Adrenal gland (tissue), 12 donors: ENCODE results near the gene MARK2. TPM values are rescaled to one million over a fixed set of nuclear protein-coding genes. Genes with fewer than 3 reads are reported as not detected.

Experiments
- DNase-seq, 7 donors: peaks; one replicate each; pipeline ENCODE4 v3.0.0-alpha.2; 2019 to 2020
- H3K27ac ChIP-seq, 5 donors: fragments of 200-600 bp; sonication (generic) in 4 of 5; 1 replicate in 3 of 5; 2 replicates in 2 of 5; pipeline versions ENCODE4 v1.5.1 to v1.8.0; 2016 to 2020; ENCODE audit warnings: mild to moderate bottlenecking in 1 of 5
- H3K27me3 ChIP-seq: fragments of 200-600 bp; 2 replicates; pipeline ENCODE4 v1.8.0; 2021
- H3K36me3 ChIP-seq, 2 donors: fragments of 200-600 bp; replicated peaks in 1 of 2; 1 replicate in 1 of 2; 2 replicates in 1 of 2; pipeline versions ENCODE4 v1.5.1 to v1.8.0; 2018 to 2022
- H3K4me1 ChIP-seq, 2 donors: fragments of 200-600 bp; replicated peaks in 1 of 2; 1 replicate in 1 of 2; 2 replicates in 1 of 2; pipeline versions ENCODE4 v1.5.1 to v1.8.0; 2018 to 2021
- H3K4me3 ChIP-seq, 4 donors: fragments of 200-600 bp; sonication (generic) in 3 of 4; one replicate each; pipeline ENCODE4 v1.5.1; 2016 to 2018
- H3K9me3 ChIP-seq, 3 donors: fragments of 200-600 bp; sonication (generic) in 1 of 3; replicated peaks in 1 of 3; 1 replicate in 2 of 3; 2 replicates in 1 of 3; pipeline versions ENCODE4 v1.5.1 to v1.8.0; 2016 to 2021
- POLR2A ChIP-seq, 2 donors: fragments of 450-650 bp; IDR thresholded peaks; one replicate each; pipeline ENCODE4 v1.6.1; 2017; ENCODE audit warnings: antibody characterized with exemption in 2 of 2, mild to moderate bottlenecking in 2 of 2, moderate library complexity in 1 of 2
- WGBS, 4 donors: extraction: QIAGEN DNeasy Blood & Tissue Kit in 2 of 4; methylation state at CpG; one replicate each; pipeline versions ENCODE4 v1.1.5 to v1.1.7; 2013 to 2017; 5-methylcytosine and 5-hydroxymethylcytosine counted together
- intact Hi-C, 2 donors: fragments of 100-400 bp; cut with DNase I; formaldehyde crosslinking; loops; one replicate each; pipeline versions ENCODE4 v1.14.1 to v1.15.0; 2022 to 2023
- polyA plus RNA-seq, 3 donors: library from polyadenylated mRNA; stranded (reverse); fragments of 200-250 nt in 2 of 3; fragments of 350-450 nt in 1 of 3; fragmentation: Illumina TruSeq in 1 of 3; extraction: RNeasy Lipid Tissue Mini Kit (QIAGEN cat#74804) in 1 of 3; gene quantifications; one replicate each; pipeline ENCODE4 v1.2.3, GENCODE V29; 2013 to 2014
- total RNA-seq, 9 donors: library from RNA; depleted of rRNA in 4 of 9; stranded (reverse); fragments of >200 nt in 4 of 9; fragments of 120-200 nt in 1 of 9; fragmentation: NEBNext Ultra II Directional in 1 of 9; extraction: Animal tissue kit (Norgen Biotek cat#: 25700) in 1 of 9; gene quantifications; one replicate each; pipeline versions ENCODE4 v1.1.0 to v1.2.4, GENCODE V29; 2013 to 2023
- TF ChIP-seq, protein P1 (sequence below), 6 experiments: fragments of 450-650 bp in 4 of 6; fragments of 200-600 bp in 2 of 6; sonication (generic) in 1 of 6; IDR thresholded peaks; 1 replicate in 5 of 6; 2 replicates in 1 of 6; pipeline versions ENCODE4 v1.5.1 to v1.8.0; 2016 to 2021; ENCODE audit warnings: antibody characterized with exemption in 6 of 6, mild to moderate bottlenecking in 2 of 6, moderate library complexity in 1 of 6
- donor health status: healthy with polysubstance abuse.
- donor health status: Bipolar disorder and iron deficiency.
- donor health status: DM: yes; HTN: yes; CAD: no.
- donor health status: DM: no; HTN: no; CAD: no.
- donor health status: DM: no; HTN: no; CAD: no.
- donor health status: DM: yes; HTN: yes; CAD: no.

Gene MARK2
- total and polyA plus RNA-seq, 12 donors: 7.3 to 39.7 (median 31.6) TPM

DNA sequence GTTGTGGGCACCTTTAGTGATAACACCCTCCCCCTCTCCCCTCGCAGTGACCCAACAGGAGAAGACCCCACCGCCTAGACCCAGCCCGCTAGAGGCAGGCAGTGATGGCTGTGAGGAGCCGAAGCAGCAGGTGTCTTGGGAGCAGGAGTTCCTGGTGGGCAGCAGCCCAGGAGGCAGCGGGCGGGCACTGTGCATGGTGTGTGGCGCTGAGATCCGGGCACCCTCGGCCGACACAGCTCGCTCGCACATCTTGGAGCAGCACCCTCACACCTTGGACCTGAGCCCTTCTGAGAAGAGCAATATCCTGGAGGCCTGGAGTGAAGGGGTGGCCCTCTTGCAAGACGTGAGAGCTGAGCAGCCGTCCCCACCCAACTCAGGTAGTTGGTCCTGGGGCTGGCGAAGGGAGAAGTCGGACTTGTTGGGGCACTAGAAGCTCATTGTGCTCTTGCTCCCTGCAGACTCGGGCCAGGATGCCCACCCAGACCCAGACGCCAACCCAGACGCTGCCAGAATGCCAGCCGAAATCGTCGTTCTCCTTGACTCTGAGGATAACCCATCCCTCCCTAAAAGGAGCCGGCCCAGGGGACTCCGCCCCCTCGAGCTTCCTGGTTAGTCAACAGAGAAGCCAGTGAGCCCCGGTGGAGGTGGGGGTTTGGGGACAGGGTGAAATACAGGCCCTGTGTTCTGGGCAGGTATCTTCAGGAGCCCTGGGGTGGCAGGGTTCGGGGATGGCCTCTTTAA, 21.0 kb upstream of the MARK2 start:
- DNase-seq: no peak
- no peak overlapping the region for H3K4me3 ChIP-seq
- WGBS, 4 donors: 92 to 94% (median 93%) methylated on average over 12 to 27 of the region's 27 CpGs
- TF ChIP-seq, protein P1, sequence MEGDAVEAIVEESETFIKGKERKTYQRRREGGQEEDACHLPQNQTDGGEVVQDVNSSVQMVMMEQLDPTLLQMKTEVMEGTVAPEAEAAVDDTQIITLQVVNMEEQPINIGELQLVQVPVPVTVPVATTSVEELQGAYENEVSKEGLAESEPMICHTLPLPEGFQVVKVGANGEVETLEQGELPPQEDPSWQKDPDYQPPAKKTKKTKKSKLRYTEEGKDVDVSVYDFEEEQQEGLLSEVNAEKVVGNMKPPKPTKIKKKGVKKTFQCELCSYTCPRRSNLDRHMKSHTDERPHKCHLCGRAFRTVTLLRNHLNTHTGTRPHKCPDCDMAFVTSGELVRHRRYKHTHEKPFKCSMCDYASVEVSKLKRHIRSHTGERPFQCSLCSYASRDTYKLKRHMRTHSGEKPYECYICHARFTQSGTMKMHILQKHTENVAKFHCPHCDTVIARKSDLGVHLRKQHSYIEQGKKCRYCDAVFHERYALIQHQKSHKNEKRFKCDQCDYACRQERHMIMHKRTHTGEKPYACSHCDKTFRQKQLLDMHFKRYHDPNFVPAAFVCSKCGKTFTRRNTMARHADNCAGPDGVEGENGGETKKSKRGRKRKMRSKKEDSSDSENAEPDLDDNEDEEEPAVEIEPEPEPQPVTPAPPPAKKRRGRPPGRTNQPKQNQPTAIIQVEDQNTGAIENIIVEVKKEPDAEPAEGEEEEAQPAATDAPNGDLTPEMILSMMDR (IDR thresholded peaks at IDR 0.05): no peak
- TF ChIP-seq POLR2A (IDR thresholded peaks at IDR 0.05): no peak
- H3K4me1 ChIP-seq: peaks cover 0 to 18% of the 10 kb centered on the region in 2 donors
- H3K27ac ChIP-seq: no peak overlapping the region
- no peaks in the 10 kb centered on the region for H3K9me3 ChIP-seq
- intact Hi-C loops: no loop called here
- H3K27me3 ChIP-seq: no peaks in the 10 kb centered on the region
- H3K36me3 ChIP-seq: peaks cover 0 to 52% of the 10 kb centered on the region in 2 donors

DNA sequence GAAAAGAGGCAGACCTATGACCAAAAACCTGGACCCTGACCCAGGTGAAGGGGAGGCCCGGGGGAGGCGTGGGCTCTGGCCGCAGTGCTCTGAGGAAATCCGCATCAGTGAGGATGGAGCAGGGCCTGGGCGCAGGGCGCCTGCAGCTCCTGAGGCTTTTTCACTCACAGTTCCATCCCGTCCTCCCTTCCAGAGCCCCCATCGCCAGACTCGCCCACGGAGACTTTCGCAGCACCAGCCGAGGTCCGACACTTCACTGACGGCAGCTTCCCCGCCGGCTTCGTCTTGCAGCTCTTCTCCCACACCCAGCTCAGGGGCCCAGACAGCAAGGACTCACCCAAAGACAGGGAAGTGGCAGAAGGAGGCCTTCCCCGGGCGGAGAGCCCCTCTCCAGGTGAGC, 20.3 kb upstream of the MARK2 start:
- peaks cover 0 to 17% of the 10 kb centered on the region in 2 donors for H3K4me1 ChIP-seq
- WGBS, 4 donors: 93 to 100% (median 94%) methylated on average over 18 to 19 of the region's 19 CpGs
- H3K27ac ChIP-seq: no peak overlapping the region
- intact Hi-C loops: no loop called here
- TF ChIP-seq, protein P1 (IDR thresholded peaks at IDR 0.05): no peak
- no peak for TF ChIP-seq POLR2A (IDR thresholded peaks at IDR 0.05)
- H3K4me3 ChIP-seq: no peak overlapping the region
- DNase-seq: no peak
- no peaks in the 10 kb centered on the region for H3K27me3 ChIP-seq
- H3K36me3 ChIP-seq: peaks cover 0 to 59% of the 10 kb centered on the region in 2 donors
- no peaks in the 10 kb centered on the region for H3K9me3 ChIP-seq

DNA sequence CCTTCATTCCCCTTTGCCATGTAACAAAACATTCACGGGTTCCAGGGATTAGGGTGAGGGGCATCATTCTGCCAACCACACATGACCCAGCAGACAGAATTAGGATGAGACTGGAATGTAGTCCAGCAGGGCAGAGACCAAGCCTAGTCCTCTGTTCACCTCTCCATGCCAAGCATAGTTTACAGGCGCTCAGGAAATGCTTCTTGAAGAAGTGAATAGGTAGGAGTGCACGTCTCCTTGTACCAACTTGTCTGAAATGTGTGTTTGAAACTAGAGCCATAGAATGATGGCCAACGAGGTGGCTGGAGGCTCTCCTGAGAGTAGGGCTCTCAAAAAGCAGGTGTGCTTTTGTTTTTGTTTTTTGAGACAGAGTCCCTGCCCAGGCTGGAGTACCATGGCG, 17.5 kb upstream of the MARK2 start:
- no peak for DNase-seq
- Histone ChIP-seq H3K27ac (no peak overlapping the region), H3K36me3 (peaks cover 0 to 71% of the 10 kb centered on the region in 2 donors), H3K4me1 (no peaks in the 10 kb centered on the region), H3K27me3 (no peaks in the 10 kb centered on the region), H3K9me3 (no peaks in the 10 kb centered on the region), H3K4me3 (no peak overlapping the region)
- WGBS, 4 donors: 91 to 94% (median 92%) methylated on average over 4 to 5 of the region's 5 CpGs
- intact Hi-C loops: no loop called here
- TF ChIP-seq, protein P1 (IDR thresholded peaks at IDR 0.05): no peak
- TF ChIP-seq POLR2A (IDR thresholded peaks at IDR 0.05): no peak

DNA sequence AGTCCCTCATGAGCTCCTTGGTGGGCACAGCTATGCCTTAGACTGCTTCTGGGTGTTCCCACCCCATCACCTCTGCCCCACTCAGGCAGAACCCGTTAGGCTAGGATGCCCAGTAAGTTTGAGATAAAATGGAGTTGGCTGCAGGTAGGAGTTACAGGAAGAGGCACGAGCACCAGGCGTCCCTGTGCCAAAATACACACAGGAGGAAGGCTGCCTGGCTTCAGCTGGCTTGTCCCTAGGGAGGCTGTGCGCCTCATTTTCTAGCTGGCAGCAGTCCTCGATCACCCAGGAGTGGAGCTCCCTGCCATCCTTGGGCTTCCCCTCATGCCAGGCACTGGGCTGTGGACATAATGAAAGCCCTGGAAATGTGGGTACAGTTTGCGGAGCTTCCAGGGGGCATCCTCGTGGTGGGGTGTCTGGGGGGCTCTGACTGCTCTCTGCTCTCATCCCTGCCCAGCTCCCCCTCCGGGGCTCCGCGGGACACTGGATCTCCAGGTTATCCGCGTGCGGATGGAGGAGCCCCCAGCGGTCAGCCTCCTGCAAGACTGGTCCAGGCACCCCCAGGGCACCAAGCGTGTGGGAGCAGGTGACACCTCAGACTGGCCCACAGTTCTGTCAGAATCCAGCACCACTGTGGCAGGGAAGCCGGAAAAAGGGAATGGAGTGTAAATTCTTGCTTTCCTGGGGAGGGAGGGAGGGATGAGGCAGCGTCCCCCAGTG, 12.3 kb upstream of the MARK2 start:
- 84 to 92% (median 89%) methylated on average over 8 to 17 of the region's 17 CpGs for WGBS, 4 donors
- H3K36me3 ChIP-seq: peaks cover 0 to 39% of the 10 kb centered on the region in 2 donors
- no peaks in the 10 kb centered on the region for H3K27me3 ChIP-seq
- TF ChIP-seq POLR2A (IDR thresholded peaks at IDR 0.05): no peak
- TF ChIP-seq, protein P1 (IDR thresholded peaks at IDR 0.05): no peak
- no peaks in the 10 kb centered on the region for H3K9me3 ChIP-seq
- no peak overlapping the region for H3K27ac ChIP-seq
- no peaks in the 10 kb centered on the region for H3K4me1 ChIP-seq
- no peak overlapping the region for H3K4me3 ChIP-seq
- intact Hi-C loops: no loop called here
- no peak for DNase-seq
